Measurements from ENCODE around the gene CRKL. TPM values are rescaled to one million over a fixed set of nuclear protein-coding genes. Genes with fewer than 3 reads are reported as not detected.

Gene CRKL
- total RNA-seq, 1 donor = 38.4 TPM

- Histone ChIP-seq H3K4me3 (ENCODE audit: insufficient read depth, low read length) (no peak overlapping the region), H3K9me3 (ENCODE audit: low read depth, low read length) (no peaks in the 10 kb centered on the region), H4K20me1 (ENCODE audit: insufficient read depth, low read length) (peaks cover 3% of the 10 kb centered on the region), H2AFZ (ENCODE audit: low read length) (no peak overlapping the region), H3K4me2 (ENCODE audit: insufficient read depth, low read length) (no peak overlapping the region), H3K36me3 (ENCODE audit: insufficient read depth, low read length) (no peaks in the 10 kb centered on the region), H3K79me2 (ENCODE audit: insufficient read depth, low read length) (no peaks in the 10 kb centered on the region), H3K27me3 (ENCODE audit: insufficient read depth, low read length) (peaks cover 31% of the 10 kb centered on the region), H3K27ac (ENCODE audit: low read depth, low read length) (no peak overlapping the region), H3K4me1 (ENCODE audit: insufficient read depth, low read length) (no peaks in the 10 kb centered on the region)
- DNase-seq (ENCODE audit: insufficient read length, low spot score, missing footprints) = peak; percentile 82
- TF ChIP-seq, protein P1, sequence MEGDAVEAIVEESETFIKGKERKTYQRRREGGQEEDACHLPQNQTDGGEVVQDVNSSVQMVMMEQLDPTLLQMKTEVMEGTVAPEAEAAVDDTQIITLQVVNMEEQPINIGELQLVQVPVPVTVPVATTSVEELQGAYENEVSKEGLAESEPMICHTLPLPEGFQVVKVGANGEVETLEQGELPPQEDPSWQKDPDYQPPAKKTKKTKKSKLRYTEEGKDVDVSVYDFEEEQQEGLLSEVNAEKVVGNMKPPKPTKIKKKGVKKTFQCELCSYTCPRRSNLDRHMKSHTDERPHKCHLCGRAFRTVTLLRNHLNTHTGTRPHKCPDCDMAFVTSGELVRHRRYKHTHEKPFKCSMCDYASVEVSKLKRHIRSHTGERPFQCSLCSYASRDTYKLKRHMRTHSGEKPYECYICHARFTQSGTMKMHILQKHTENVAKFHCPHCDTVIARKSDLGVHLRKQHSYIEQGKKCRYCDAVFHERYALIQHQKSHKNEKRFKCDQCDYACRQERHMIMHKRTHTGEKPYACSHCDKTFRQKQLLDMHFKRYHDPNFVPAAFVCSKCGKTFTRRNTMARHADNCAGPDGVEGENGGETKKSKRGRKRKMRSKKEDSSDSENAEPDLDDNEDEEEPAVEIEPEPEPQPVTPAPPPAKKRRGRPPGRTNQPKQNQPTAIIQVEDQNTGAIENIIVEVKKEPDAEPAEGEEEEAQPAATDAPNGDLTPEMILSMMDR (IDR thresholded peaks at IDR 0.05; ENCODE audit: extremely low read depth, low read depth, low read length) = no peak
Observed at GRCh38 chr22:20963201-20964052, 46.2 kb downstream of the CRKL start.

DNA sequence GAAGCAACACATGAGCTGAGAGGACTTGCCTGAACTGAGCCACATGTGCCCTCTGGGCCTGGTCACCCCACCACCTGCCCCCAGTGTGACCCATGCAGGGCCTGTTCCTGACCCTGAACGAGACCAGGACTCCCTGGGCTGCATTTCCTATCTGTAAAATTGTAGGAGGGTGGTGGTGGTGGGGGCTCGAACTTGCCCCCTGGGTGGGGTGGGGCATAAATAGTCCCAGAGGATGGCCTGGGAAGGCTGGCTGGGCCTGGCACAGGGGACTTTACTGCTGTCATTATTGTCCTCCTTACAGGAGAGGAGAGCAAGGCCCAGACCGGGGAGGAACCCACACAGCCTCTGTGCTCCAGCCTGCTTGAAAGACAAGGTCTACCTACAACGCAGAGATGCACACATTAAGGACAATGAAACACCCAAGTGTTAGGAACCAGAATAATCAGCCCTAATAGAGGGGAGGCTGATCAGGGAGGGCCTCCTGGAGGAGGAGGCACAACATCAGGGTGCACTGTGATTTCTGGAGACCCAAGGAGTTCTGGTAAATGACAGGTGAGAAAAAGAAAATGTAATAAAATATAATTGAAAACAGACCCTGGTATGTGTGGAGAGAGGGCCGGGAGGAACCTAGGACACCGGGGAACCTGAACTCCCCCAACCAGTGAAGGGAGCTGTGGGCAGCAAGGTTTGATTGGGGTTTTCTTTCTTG is 47.0 kb downstream of the CRKL start:
- no peak for DNase-seq (ENCODE audit: insufficient read length, low spot score, missing footprints)
- no peaks in the 10 kb centered on the region for H3K9me3 ChIP-seq (ENCODE audit: low read depth, low read length)
- peaks cover 31% of the 10 kb centered on the region for H3K27me3 ChIP-seq (ENCODE audit: insufficient read depth, low read length)
- no peak overlapping the region for H3K27ac ChIP-seq (ENCODE audit: low read depth, low read length)
- peaks cover 3% of the 10 kb centered on the region for H4K20me1 ChIP-seq (ENCODE audit: insufficient read depth, low read length)
- H3K36me3 ChIP-seq (ENCODE audit: insufficient read depth, low read length) = no peaks in the 10 kb centered on the region
- TF ChIP-seq, protein P1 (IDR thresholded peaks at IDR 0.05; ENCODE audit: extremely low read depth, low read depth, low read length) = no peak
- no peaks in the 10 kb centered on the region for H3K79me2 ChIP-seq (ENCODE audit: insufficient read depth, low read length)
- peak overlapping the region; percentile 36 for H3K4me2 ChIP-seq (ENCODE audit: insufficient read depth, low read length)
- H2AFZ ChIP-seq (ENCODE audit: low read length) = no peak overlapping the region
- H3K4me3 ChIP-seq (ENCODE audit: insufficient read depth, low read length) = no peak overlapping the region
- H3K4me1 ChIP-seq (ENCODE audit: insufficient read depth, low read length) = no peaks in the 10 kb centered on the region

DNA sequence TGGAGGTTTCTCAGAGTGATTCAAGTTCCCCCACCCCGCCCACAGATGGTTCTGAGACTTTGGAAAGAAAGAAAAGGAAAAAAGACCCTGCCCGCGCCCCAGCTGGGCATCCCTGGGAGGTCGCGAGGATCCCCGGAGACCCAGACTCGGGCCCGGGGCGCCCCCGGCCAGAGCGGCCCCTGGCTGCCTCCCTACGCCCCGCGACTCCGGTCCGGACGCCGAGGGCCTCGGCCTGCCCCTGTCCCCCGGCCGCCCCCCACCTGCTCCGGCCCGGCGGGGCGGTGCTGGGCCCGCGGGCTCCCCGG is 47.5 kb downstream of the CRKL start:
- peak; percentile 86 for DNase-seq (ENCODE audit: insufficient read length, low spot score, missing footprints)
- Histone ChIP-seq H4K20me1 (ENCODE audit: insufficient read depth, low read length) (peaks cover 3% of the 10 kb centered on the region), H3K4me2 (ENCODE audit: insufficient read depth, low read length) (peak overlapping the region; percentile 36), H3K27me3 (ENCODE audit: insufficient read depth, low read length) (peaks cover 31% of the 10 kb centered on the region), H3K4me3 (ENCODE audit: insufficient read depth, low read length) (peak overlapping the region; percentile 28), H3K36me3 (ENCODE audit: insufficient read depth, low read length) (no peaks in the 10 kb centered on the region), H2AFZ (ENCODE audit: low read length) (no peak overlapping the region), H3K4me1 (ENCODE audit: insufficient read depth, low read length) (no peaks in the 10 kb centered on the region), H3K9me3 (ENCODE audit: low read depth, low read length) (no peaks in the 10 kb centered on the region), H3K27ac (ENCODE audit: low read depth, low read length) (no peak overlapping the region), H3K79me2 (ENCODE audit: insufficient read depth, low read length) (no peaks in the 10 kb centered on the region)
- TF ChIP-seq, protein P1 (IDR thresholded peaks at IDR 0.05; ENCODE audit: extremely low read depth, low read depth, low read length) = no peak
